LoVo (cell line): ENCODE results near the gene BDKRB1.
"Not testable (repeated sequence)": the region's sequence is repeated elsewhere in the genome, so short reads cannot be mapped to it uniquely, and the experiment has no call there.

Experiments used
- DNase-seq: peaks from one replicate; pipeline ENCODE4 v3.0.0-alpha.2; 2016; ENCODE audit warnings: low spot score

Gene BDKRB1

GRCh38 chr14:96233661-96234060 lies 22.3 kb upstream of the BDKRB1 start:
- no peak for DNase-seq

- DNase-seq, result no peak
Observed at GRCh38 chr14:96235426-96235825, 20.6 kb upstream of the BDKRB1 start.

- DNase-seq, result no peak
Observed at GRCh38 chr14:96237641-96238040, 18.4 kb upstream of the BDKRB1 start.

GRCh38 chr14:96238676-96239265 lies 17.2 kb upstream of the BDKRB1 start:
- DNase-seq, result no peak

- DNase-seq, result peak; percentile 86
Observed at GRCh38 chr14:96239711-96240141, 16.3 kb upstream of the BDKRB1 start.

GRCh38 chr14:96240641-96241040 lies 15.4 kb upstream of the BDKRB1 start:
- DNase-seq, result no peak

GRCh38 chr14:96242126-96242525 lies 13.9 kb upstream of the BDKRB1 start:
- DNase-seq, result no peak

- DNase-seq, result no peak
Observed at GRCh38 chr14:96243785-96244184, 12.2 kb upstream of the BDKRB1 start.

GRCh38 chr14:96245074-96245473 lies 10.9 kb upstream of the BDKRB1 start:
- not testable (repeated sequence) for DNase-seq

GRCh38 chr14:96245710-96246538 lies 10.1 kb upstream of the BDKRB1 start:
- DNase-seq, result no peak

GRCh38 chr14:96246539-96246847 lies 9.5 kb upstream of the BDKRB1 start:
- DNase-seq, result peak; percentile 48

- DNase-seq, result no peak
Observed at GRCh38 chr14:96247031-96247430, 9.0 kb upstream of the BDKRB1 start.

- DNase-seq, result no peak
Observed at GRCh38 chr14:96249029-96249428, 7.0 kb upstream of the BDKRB1 start.

- no peak for DNase-seq
Observed at GRCh38 chr14:96250485-96250884, 5.5 kb upstream of the BDKRB1 start.

GRCh38 chr14:96251656-96252155 lies 4.3 kb upstream of the BDKRB1 start:
- no peak for DNase-seq

- DNase-seq, result no peak
Observed at GRCh38 chr14:96252323-96252998, 3.5 kb upstream of the BDKRB1 start.

- DNase-seq, result peak; percentile 28
Observed at GRCh38 chr14:96252999-96253539, 2.9 kb upstream of the BDKRB1 start.

GRCh38 chr14:96254687-96255086 lies 1.3 kb upstream of the BDKRB1 start:
- DNase-seq, result no peak

- DNase-seq, result no peak
Observed at GRCh38 chr14:96256407-96256806, 397 bp downstream of the BDKRB1 start.

- no peak for DNase-seq
Observed at GRCh38 chr14:96257056-96257455, 1.0 kb downstream of the BDKRB1 start.

- DNase-seq, result no peak
Observed at GRCh38 chr14:96257900-96258299, 1.9 kb downstream of the BDKRB1 start.

- DNase-seq, result no peak
Observed at GRCh38 chr14:96260341-96260821, 4.4 kb downstream of the BDKRB1 start.

GRCh38 chr14:96261053-96261452 lies 5.0 kb downstream of the BDKRB1 start:
- no peak for DNase-seq
